Smooth muscle cell (in vitro differentiated cells): ENCODE measurements around the gene TAL1. TPM values are rescaled to one million over a fixed set of nuclear protein-coding genes. Genes with fewer than 3 reads are reported as not detected.

Source experiments
- DNase-seq: peaks from one replicate; lab custom pipeline; 2025; ENCODE audit not compliant: unreplicated experiment; lab: John Stamatoyannopoulos, UW
- H2AFZ ChIP-seq: fragments of 200-600 bp; sonication (generic); 2 replicates; pipeline ENCODE4 v1.6.0; 2016; ENCODE audit warnings: antibody characterized with exemption, low read depth, mild to moderate bottlenecking
- H3F3A ChIP-seq: fragments of 200-600 bp; sonication (generic); 2 replicates; pipeline ENCODE4 v1.6.0; 2017; ENCODE audit warnings: antibody characterized with exemption, low read depth
- H3K27ac ChIP-seq: fragments of 200-600 bp; sonication (generic); 2 replicates; pipeline ENCODE4 v1.5.1; 2016; ENCODE audit warnings: low read depth, mild to moderate bottlenecking
- H3K27me3 ChIP-seq: fragments of 200-600 bp; sonication (generic); 2 replicates; pipeline ENCODE4 v1.6.1; 2016; ENCODE audit warnings: low read depth, mild to moderate bottlenecking
- H3K36me3 ChIP-seq: fragments of 200-600 bp; sonication (generic); 2 replicates; pipeline ENCODE4 v1.5.1; 2016; ENCODE audit warnings: low read depth
- H3K4me1 ChIP-seq: fragments of 200-600 bp; sonication (generic); 2 replicates; pipeline ENCODE4 v1.5.1; 2016; ENCODE audit warnings: low read depth
- H3K4me2 ChIP-seq: fragments of 200-600 bp; sonication (generic); 2 replicates; pipeline ENCODE4 v1.6.0; 2016; ENCODE audit warnings: mild to moderate bottlenecking
- H3K4me3 ChIP-seq: fragments of 200-600 bp; sonication (generic); 2 replicates; pipeline ENCODE4 v1.5.1; 2016; ENCODE audit warnings: mild to moderate bottlenecking
- H3K79me2 ChIP-seq: fragments of 200-600 bp; sonication (generic); 2 replicates; pipeline ENCODE4 v1.6.0; 2016; ENCODE audit warnings: low read depth, mild to moderate bottlenecking
- H3K9ac ChIP-seq: fragments of 200-600 bp; sonication (generic); 2 replicates; pipeline ENCODE4 v1.6.0; 2016; ENCODE audit warnings: low read depth
- H3K9me3 ChIP-seq: fragments of 200-600 bp; sonication (generic); replicated peaks from 2 replicates; pipeline ENCODE4 v1.5.1; 2016; ENCODE audit warnings: low read depth
- H4K20me1 ChIP-seq: fragments of 200-600 bp; sonication (generic); 2 replicates; pipeline ENCODE4 v1.6.0; 2016; ENCODE audit warnings: low read depth
- CTCF ChIP-seq: fragments of 200-600 bp; sonication (generic); IDR thresholded peaks from 2 replicates; pipeline ENCODE4 v1.5.1; 2017; ENCODE audit warnings: borderline replicate concordance, mild to moderate bottlenecking, antibody characterized with exemption; ENCODE audit not compliant: insufficient read depth, poor library complexity, severe bottlenecking
- WGBS: methylation state at CpG from one replicate; pipeline ENCODE4 v1.1.7; 2016; ENCODE audit warnings: low lambda C conversion rate; 5-methylcytosine and 5-hydroxymethylcytosine counted together
- polyA plus RNA-seq: library from polyadenylated mRNA; unstranded; fragments of >200 nt; fragmentation: Nextera tagmentation; extraction: Ambion mirVana; gene quantifications from 2 replicates; pipeline ENCODE4 v1.2.1, GENCODE V29; 2016
- total RNA-seq: library from RNA; depleted of rRNA; stranded (reverse); fragments of >200 nt; gene quantifications from 2 replicates; pipeline ENCODE4 v1.2.3, GENCODE V29; 2014

The TAL1 gene
- total and polyA plus RNA-seq, 2 experiments from 2014 or later, result not detected

DNA sequence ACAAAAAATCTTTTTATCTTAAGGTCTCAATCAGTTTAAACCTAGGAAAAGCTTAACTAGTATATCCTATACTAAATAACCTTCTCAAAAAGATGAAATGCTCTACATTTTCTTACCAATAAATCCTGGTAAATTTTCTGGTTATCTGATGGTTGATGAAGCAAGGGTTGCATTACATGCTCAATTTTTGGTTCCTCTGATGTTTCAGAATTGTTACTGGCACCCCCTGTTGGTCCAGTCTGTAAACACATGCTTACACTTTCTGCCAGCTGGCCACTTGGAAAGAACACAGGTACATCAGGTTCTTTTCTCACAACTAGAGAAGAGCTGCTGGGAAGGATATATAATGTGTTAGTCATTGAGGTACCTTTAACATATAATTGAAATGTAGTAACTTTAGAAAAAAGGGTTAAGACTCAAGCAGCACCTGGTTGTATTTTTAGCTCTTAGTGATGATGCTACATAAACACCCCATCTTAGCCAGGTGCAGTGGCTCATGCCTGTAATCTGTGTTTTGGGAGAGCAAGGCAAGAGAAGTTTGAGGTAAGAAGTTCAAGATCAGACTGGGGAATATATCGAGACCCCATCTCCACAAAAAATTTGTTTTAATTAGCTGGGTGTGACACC lies 30.9 kb upstream of the TAL1 start:
- no peaks in the 10 kb centered on the region for H4K20me1 ChIP-seq
- H3K4me3 ChIP-seq, result no peak overlapping the region
- H3K27ac ChIP-seq, result no peak overlapping the region
- no peaks in the 10 kb centered on the region for H3K27me3 ChIP-seq
- H2AFZ ChIP-seq, result no peak overlapping the region
- TF ChIP-seq CTCF, result peak; percentile 61
- H3K4me2 ChIP-seq, result no peak overlapping the region
- DNase-seq, result no peak
- no peaks in the 10 kb centered on the region for H3K9me3 ChIP-seq
- no peaks in the 10 kb centered on the region for H3F3A ChIP-seq
- WGBS, result 89% methylated on average over 1 of the region's 1 CpG
- H3K36me3 ChIP-seq, result no peaks in the 10 kb centered on the region
- no peaks in the 10 kb centered on the region for H3K79me2 ChIP-seq
- H3K4me1 ChIP-seq, result no peaks in the 10 kb centered on the region
- H3K9ac ChIP-seq, result no peak overlapping the region

DNA sequence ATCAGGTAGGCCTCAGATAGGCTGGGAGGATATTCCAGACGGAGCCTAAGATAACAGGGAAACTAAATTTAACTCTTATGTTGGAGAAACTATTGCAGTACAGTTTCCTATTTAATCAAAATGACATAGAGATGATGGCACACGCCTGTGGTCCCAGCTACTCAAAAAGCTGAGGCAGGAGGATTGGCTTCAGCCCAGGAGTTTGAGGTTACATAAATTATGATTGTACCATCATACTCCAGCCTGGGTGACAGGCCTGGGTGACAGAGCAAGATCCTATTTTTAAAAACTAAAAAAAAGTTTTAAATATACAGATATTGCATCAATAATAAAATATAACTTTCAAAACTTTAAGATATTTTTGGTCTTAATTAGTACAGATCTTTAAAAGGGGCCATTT lies 25.2 kb upstream of the TAL1 start:
- Histone ChIP-seq H3K9me3 (no peaks in the 10 kb centered on the region), H3K4me3 (no peak overlapping the region), H3F3A (no peaks in the 10 kb centered on the region), H2AFZ (no peak overlapping the region), H3K4me1 (no peaks in the 10 kb centered on the region), H3K27me3 (no peaks in the 10 kb centered on the region), H3K79me2 (no peaks in the 10 kb centered on the region), H3K4me2 (no peak overlapping the region), H3K9ac (no peak overlapping the region), H3K36me3 (no peaks in the 10 kb centered on the region), H4K20me1 (no peaks in the 10 kb centered on the region), H3K27ac (no peak overlapping the region)
- 96% methylated on average over 2 of the region's 2 CpGs for WGBS
- TF ChIP-seq CTCF, result no peak
- DNase-seq, result no peak

GRCh38 chr1:47252795-47253194 lies 20.8 kb upstream of the TAL1 start:
- Histone ChIP-seq H3K9ac (no peak overlapping the region), H3K27me3 (no peaks in the 10 kb centered on the region), H3F3A (no peaks in the 10 kb centered on the region), H3K4me2 (no peak overlapping the region), H3K36me3 (no peaks in the 10 kb centered on the region), H3K4me1 (no peaks in the 10 kb centered on the region), H3K79me2 (no peaks in the 10 kb centered on the region), H4K20me1 (no peaks in the 10 kb centered on the region), H2AFZ (no peak overlapping the region), H3K9me3 (no peaks in the 10 kb centered on the region), H3K4me3 (no peak overlapping the region), H3K27ac (no peak overlapping the region)
- TF ChIP-seq CTCF, result no peak
- 95% methylated on average over 5 of the region's 5 CpGs for WGBS
- no peak for DNase-seq

DNA sequence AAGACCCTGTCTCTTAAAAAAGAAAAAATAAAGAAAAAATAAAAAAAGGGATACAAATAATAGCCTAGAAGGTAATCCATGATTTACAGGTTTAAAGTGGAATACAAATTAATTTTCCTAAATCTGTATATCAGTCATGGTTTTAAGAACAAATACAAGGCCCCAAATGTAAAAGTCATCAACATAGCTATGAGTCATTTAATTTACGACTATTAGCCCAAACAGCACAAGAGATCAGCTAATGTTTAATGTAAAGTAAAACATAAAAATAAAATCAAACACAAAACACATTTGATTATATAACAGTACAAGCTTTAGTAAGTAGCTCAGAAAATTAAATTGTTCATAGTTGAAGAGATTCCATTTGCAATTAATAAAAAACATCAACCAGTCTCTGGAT lies 20.3 kb upstream of the TAL1 start:
- no peaks in the 10 kb centered on the region for H3K36me3 ChIP-seq
- H3K4me1 ChIP-seq, result no peaks in the 10 kb centered on the region
- H3K9me3 ChIP-seq, result no peaks in the 10 kb centered on the region
- H3K27ac ChIP-seq, result no peak overlapping the region
- WGBS, result 90% methylated on average over 1 of the region's 1 CpG
- no peak overlapping the region for H3K4me3 ChIP-seq
- no peaks in the 10 kb centered on the region for H4K20me1 ChIP-seq
- H2AFZ ChIP-seq, result no peak overlapping the region
- TF ChIP-seq CTCF, result no peak
- no peak overlapping the region for H3K9ac ChIP-seq
- no peak for DNase-seq
- no peaks in the 10 kb centered on the region for H3K27me3 ChIP-seq
- H3F3A ChIP-seq, result no peaks in the 10 kb centered on the region
- H3K4me2 ChIP-seq, result no peak overlapping the region
- no peaks in the 10 kb centered on the region for H3K79me2 ChIP-seq
